Gastroesophageal sphincter (tissue), 4 donors: ENCODE results near the gene LAMA5. TPM values are rescaled to one million over a fixed set of nuclear protein-coding genes. Genes with fewer than 3 reads are reported as not detected.

Source experiments
- ATAC-seq: fragments of 150-250 bp; one replicate; pipeline ENCODE4 v1.9.1; 2016; ENCODE audit warnings: mild to moderate bottlenecking, moderate library complexity
- H3K27ac ChIP-seq, 4 donors: fragments of 200-600 bp; sonication (generic) in 3 of 4; 1 replicate in 3 of 4; 2 replicates in 1 of 4; pipeline ENCODE4 v1.5.1; 2016 to 2019
- H3K27me3 ChIP-seq: fragments of 200-600 bp; sonication (generic); one replicate; pipeline ENCODE4 v1.5.1; 2019
- H3K36me3 ChIP-seq, 2 donors: fragments of 200-600 bp; sonication (generic); one replicate each; pipeline ENCODE4 v1.5.1; 2019; ENCODE audit warnings: control low read depth in 1 of 2
- H3K4me1 ChIP-seq, 3 donors: fragments of 200-600 bp; sonication (generic); 1 replicate in 2 of 3; 2 replicates in 1 of 3; pipeline ENCODE4 v1.5.1; 2016 to 2019; ENCODE audit warnings: control low read depth in 2 of 3
- H3K4me3 ChIP-seq, 2 donors: fragments of 200-600 bp; sonication (generic); one replicate each; pipeline ENCODE4 v1.5.1; 2019; ENCODE audit warnings: mild to moderate bottlenecking in 1 of 2, moderate library complexity in 1 of 2
- H3K9me3 ChIP-seq, 3 donors: fragments of 200-600 bp; sonication (generic); one replicate each; pipeline ENCODE4 v1.5.1; 2017 to 2019; ENCODE audit warnings: control low read depth in 2 of 3
- EP300 ChIP-seq: sonication (generic); formaldehyde crosslinking; IDR thresholded peaks from one replicate; pipeline ENCODE4 v1.6.1; 2017; ENCODE audit warnings: antibody characterized with exemption, mild to moderate bottlenecking
- POLR2A ChIP-seq, 2 donors: fragments of 450-650 bp; IDR thresholded peaks; one replicate each; pipeline ENCODE4 v1.6.1; 2017; ENCODE audit warnings: antibody characterized with exemption in 2 of 2, mild to moderate bottlenecking in 2 of 2, moderate library complexity in 1 of 2
- POLR2AphosphoS5 ChIP-seq: sonication (generic); formaldehyde crosslinking; IDR thresholded peaks from one replicate; pipeline ENCODE4 v1.6.1; 2017; ENCODE audit warnings: antibody characterized with exemption
- WGBS, 2 donors: methylation state at CpG; one replicate each; pipeline ENCODE4 v1.1.5; 2018; ENCODE audit warnings: low coverage in 1 of 2; 5-methylcytosine and 5-hydroxymethylcytosine counted together
- total RNA-seq, 4 donors: library from RNA; depleted of rRNA; stranded (reverse); fragments of >200 nt; gene quantifications; one replicate each; pipeline ENCODE4 v1.1.0, GENCODE V29; 2016
- TF ChIP-seq, protein P1 (sequence below), 4 experiments: fragments of 200-600 bp in 2 of 4; fragments of 450-650 bp in 2 of 4; sonication (generic) in 1 of 4; IDR thresholded peaks; one replicate each; pipeline ENCODE4 v1.5.1; 2017 to 2019; ENCODE audit warnings: antibody characterized with exemption in 4 of 4, mild to moderate bottlenecking in 2 of 4, moderate library complexity in 2 of 4

Gene LAMA5
- total RNA-seq, 4 donors from 2014 or later: 58.6 to 259 (median 172) TPM

DNA sequence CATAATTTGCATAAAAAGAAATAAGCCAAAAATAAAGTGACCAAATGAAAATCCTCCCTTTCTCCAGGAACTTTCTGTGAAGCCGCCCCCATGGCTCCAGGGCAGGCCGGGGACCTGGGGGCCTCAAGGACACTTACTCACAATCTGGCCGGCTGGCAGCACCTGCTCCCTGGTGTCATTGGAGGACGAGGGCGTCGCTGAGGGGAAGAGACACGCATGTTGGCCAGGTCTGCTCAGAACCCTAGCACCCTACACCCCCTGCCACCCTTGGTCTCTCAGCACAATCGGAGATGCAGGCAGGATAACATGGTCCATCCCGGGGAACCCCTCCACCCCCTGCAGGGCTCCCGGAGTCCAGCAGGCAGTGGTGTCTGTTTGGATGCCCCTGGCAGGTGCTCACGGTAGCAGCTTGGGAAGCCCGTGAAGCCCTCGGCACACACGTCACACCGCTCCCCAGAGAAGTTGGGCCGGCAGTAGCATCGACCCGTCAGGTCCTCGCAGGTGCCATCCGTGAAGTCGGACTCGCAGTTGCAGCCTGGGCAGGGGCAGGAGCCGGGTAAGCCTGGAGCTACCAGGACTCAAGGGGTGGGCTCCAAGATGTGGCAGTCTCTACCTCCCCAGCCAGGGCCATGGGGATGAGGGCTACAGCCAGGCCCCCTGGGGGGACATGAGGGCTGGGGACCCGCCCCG, 21.3 kb downstream of the LAMA5 start:
- H3K9me3 ChIP-seq: no peaks in the 10 kb centered on the region
- no peak for ATAC-seq
- WGBS, 2 donors: 40% methylated on average over 2 of the region's 25 CpGs; no CpG with 5 or more reads in 1 of the 2 donors
- H3K27me3 ChIP-seq: no peaks in the 10 kb centered on the region
- peaks cover 0 to 87% of the 10 kb centered on the region in 2 donors for H3K36me3 ChIP-seq
- H3K27ac ChIP-seq: peak overlapping the region in 2 of 4 donors; percentile 40 to 41
- no peak overlapping the region for H3K4me3 ChIP-seq
- H3K4me1 ChIP-seq: peaks cover 0 to 10% (median 0%) of the 10 kb centered on the region in 3 donors
- TF ChIP-seq EP300: no peak
- TF ChIP-seq, protein P1, sequence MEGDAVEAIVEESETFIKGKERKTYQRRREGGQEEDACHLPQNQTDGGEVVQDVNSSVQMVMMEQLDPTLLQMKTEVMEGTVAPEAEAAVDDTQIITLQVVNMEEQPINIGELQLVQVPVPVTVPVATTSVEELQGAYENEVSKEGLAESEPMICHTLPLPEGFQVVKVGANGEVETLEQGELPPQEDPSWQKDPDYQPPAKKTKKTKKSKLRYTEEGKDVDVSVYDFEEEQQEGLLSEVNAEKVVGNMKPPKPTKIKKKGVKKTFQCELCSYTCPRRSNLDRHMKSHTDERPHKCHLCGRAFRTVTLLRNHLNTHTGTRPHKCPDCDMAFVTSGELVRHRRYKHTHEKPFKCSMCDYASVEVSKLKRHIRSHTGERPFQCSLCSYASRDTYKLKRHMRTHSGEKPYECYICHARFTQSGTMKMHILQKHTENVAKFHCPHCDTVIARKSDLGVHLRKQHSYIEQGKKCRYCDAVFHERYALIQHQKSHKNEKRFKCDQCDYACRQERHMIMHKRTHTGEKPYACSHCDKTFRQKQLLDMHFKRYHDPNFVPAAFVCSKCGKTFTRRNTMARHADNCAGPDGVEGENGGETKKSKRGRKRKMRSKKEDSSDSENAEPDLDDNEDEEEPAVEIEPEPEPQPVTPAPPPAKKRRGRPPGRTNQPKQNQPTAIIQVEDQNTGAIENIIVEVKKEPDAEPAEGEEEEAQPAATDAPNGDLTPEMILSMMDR (IDR thresholded peaks at IDR 0.05): no peak
- TF ChIP-seq POLR2A (IDR thresholded peaks at IDR 0.05): no peak
- no peak for TF ChIP-seq POLR2AphosphoS5

DNA sequence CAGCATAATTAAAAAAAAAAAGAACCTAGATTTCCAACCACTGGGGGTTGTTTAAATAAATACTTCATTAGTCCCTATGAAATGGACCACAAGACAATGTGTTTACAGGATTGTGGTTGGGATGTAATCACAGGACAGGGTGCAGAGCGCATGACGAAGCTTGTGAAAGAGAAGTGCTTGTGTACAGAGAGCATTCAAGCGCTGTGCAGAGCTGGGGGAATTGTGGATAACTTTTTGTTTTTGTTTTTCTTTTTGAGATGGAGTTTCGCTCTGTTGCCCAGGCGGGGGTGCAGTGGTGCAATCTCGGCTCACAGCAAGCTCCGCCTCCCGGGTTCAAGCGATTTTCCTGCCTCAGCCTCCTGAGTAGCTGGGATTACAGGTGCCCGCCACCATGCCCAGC, 22.3 kb downstream of the LAMA5 start:
- no peaks in the 10 kb centered on the region for H3K27me3 ChIP-seq
- H3K4me3 ChIP-seq: no peak overlapping the region
- TF ChIP-seq, protein P1 (IDR thresholded peaks at IDR 0.05): no peak
- TF ChIP-seq POLR2AphosphoS5 (no peak), EP300 (no peak), POLR2A (IDR thresholded peaks at IDR 0.05) (no peak)
- H3K36me3 ChIP-seq: peaks cover 0 to 87% of the 10 kb centered on the region in 2 donors
- H3K27ac ChIP-seq: no peak overlapping the region
- no peaks in the 10 kb centered on the region for H3K4me1 ChIP-seq
- 78 to 93% methylated on average over 8 to 9 of the region's 10 CpGs for WGBS, 2 donors
- ATAC-seq: no peak
- H3K9me3 ChIP-seq: no peaks in the 10 kb centered on the region

DNA sequence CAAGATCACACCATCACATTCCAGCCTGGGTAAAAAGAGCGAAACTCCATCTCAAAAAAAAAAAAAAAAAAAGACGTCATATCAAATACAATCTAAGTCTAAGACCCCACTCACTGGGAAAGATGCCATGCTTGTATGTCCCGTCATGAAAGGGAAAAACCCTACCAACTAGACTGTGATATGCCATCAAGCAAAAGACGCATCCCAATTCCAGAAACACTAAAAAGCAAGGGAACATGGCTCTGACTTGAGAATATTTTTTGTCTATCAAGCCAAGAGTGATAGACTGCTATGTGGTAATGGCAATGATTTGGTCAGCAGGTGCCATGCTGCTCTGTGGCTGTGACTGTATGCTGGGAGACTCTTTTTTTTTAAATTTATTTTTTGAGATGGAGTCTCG, 23.0 kb downstream of the LAMA5 start:
- Histone ChIP-seq H3K27me3 (no peaks in the 10 kb centered on the region), H3K4me3 (no peak overlapping the region), H3K4me1 (no peaks in the 10 kb centered on the region), H3K27ac (no peak overlapping the region), H3K9me3 (no peaks in the 10 kb centered on the region), H3K36me3 (peaks cover 0 to 92% of the 10 kb centered on the region in 2 donors)
- 67 to 81% methylated on average over 3 to 5 of the region's 5 CpGs for WGBS, 2 donors
- no peak for TF ChIP-seq POLR2AphosphoS5
- TF ChIP-seq, protein P1 (IDR thresholded peaks at IDR 0.05): no peak
- TF ChIP-seq POLR2A (IDR thresholded peaks at IDR 0.05): no peak
- TF ChIP-seq EP300: no peak
- no peak for ATAC-seq

DNA sequence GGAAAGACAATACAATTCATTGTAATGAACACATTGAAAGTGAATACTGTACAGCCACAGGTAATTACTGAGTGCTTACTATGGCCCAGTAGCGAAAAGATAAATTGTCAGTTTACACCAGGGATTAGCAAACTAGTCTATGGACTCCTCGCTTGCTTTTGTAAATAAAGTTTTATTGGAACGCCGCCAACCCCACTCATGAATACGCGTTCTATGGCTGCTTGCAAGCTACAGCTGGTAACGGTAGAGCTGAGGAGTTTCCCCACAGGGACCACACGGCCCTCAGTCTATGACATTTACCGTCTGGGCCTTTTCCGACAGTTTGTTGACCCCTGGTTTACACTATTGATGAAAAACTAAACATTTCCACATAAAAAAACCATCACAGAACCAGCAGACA, 24.2 kb downstream of the LAMA5 start:
- WGBS, 2 donors: 49 to 78% methylated on average over 10 of the region's 10 CpGs
- ATAC-seq: no peak
- peak overlapping the region in 3 of 4 donors; percentile 12 to 62 (median 26) for H3K27ac ChIP-seq
- H3K4me1 ChIP-seq: no peaks in the 10 kb centered on the region
- no peaks in the 10 kb centered on the region for H3K27me3 ChIP-seq
- H3K9me3 ChIP-seq: no peaks in the 10 kb centered on the region
- no peak for TF ChIP-seq POLR2A (IDR thresholded peaks at IDR 0.05)
- H3K36me3 ChIP-seq: peaks cover 0 to 91% of the 10 kb centered on the region in 2 donors
- no peak overlapping the region for H3K4me3 ChIP-seq

- peak overlapping the region in 1 of 4 donors; percentile 35 for H3K27ac ChIP-seq
- TF ChIP-seq POLR2A (IDR thresholded peaks at IDR 0.05) (no peak), POLR2AphosphoS5 (no peak)
- peaks cover 0 to 91% of the 10 kb centered on the region in 2 donors for H3K36me3 ChIP-seq
- H3K4me3 ChIP-seq: no peak overlapping the region
- 55 to 77% methylated on average over 2 to 11 of the region's 14 CpGs for WGBS, 2 donors
- no peaks in the 10 kb centered on the region for H3K9me3 ChIP-seq
- H3K27me3 ChIP-seq: no peaks in the 10 kb centered on the region
- no peak for ATAC-seq
- no peaks in the 10 kb centered on the region for H3K4me1 ChIP-seq
These were observed 27.5 kb downstream of the LAMA5 start for GRCh38 chr20:62339647-62340062.

DNA sequence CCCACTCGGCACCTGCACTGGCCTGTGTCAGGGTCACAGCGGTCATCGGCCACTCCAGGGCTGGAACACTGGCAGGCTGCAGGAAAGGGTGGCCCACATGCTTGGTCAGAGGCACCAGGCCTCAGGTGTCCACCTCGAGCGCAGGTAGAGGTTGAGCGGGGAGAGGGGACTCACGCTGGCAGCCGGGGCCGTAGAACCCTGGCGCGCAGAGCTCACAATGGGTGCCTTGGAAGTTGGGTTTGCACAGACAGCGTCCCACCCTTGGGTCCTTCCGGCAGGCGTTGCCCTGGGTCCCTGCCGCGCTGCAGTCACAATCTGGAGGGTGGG, 28.9 kb downstream of the LAMA5 start:
- Histone ChIP-seq H3K36me3 (peaks cover 0 to 92% of the 10 kb centered on the region in 2 donors), H3K27me3 (no peaks in the 10 kb centered on the region), H3K27ac (peak overlapping the region in 1 of 4 donors; percentile 19), H3K4me3 (no peak overlapping the region), H3K9me3 (no peaks in the 10 kb centered on the region), H3K4me1 (no peaks in the 10 kb centered on the region)
- TF ChIP-seq POLR2AphosphoS5 (no peak), POLR2A (IDR thresholded peaks at IDR 0.05) (no peak), EP300 (no peak)
- TF ChIP-seq, protein P1 (IDR thresholded peaks at IDR 0.05): no peak
- 80% methylated on average over 1 of the region's 16 CpGs; no CpG with 5 or more reads in 1 of the 2 donors for WGBS, 2 donors
- no peak for ATAC-seq
